Activated CD4-positive, alpha-beta T cell treated with anti-CD3 and anti-CD28 coated beads, Interleukin-2, amount 10 ng/mL, durations not matched to agents 7 days and 5 days (primary cell): Measurements from ENCODE around the gene CXCL10. TPM values are rescaled to one million over a fixed set of nuclear protein-coding genes. Genes with fewer than 3 reads are reported as not detected.

Experiments used
- total RNA-seq, 2 experiments: library from RNA; stranded (reverse); gene quantifications; one replicate each; pipeline ENCODE4 v1.2.3, GENCODE V29; 2021

Gene CXCL10
- total RNA-seq, 2 experiments from 2014 or later, result 0.27 to 0.40 TPM

Other genes with a start within 250 kb of the CXCL10 start
- gene PPEF2, start 121.0 kb downstream of the CXCL10 start, total RNA-seq, result under 1 TPM; 0.10 to 0.12 TPM
- 10 to 100 TPM; 39.6 to 41.1 TPM for gene NAAA, start 82.5 kb downstream of the CXCL10 start, total RNA-seq
- 10 to 100 TPM; 48.2 to 59.6 TPM for gene SDAD1, start 32.6 kb downstream of the CXCL10 start, total RNA-seq
- gene CXCL9, start 16.0 kb downstream of the CXCL10 start, total RNA-seq, result under 1 TPM in 1 of 2 experiments, not detected in 1; 0.15 TPM
- not detected for gene CXCL11, start 12.6 kb upstream of the CXCL10 start, total RNA-seq
- not detected for gene ART3, start 51.2 kb upstream of the CXCL10 start, total RNA-seq
- gene NUP54, start 124.9 kb upstream of the CXCL10 start, total RNA-seq, result 10 to 100 TPM; 50.3 to 52.5 TPM
- 10 to 100 TPM; 17.0 to 17.8 TPM for gene SCARB2, start 190.3 kb upstream of the CXCL10 start, total RNA-seq
- gene FAM47E, start 228.2 kb upstream of the CXCL10 start, total RNA-seq, result under 1 TPM in 1 of 2 experiments, not detected in 1; 0.17 TPM